GM18909 (cell line): ENCODE data around the gene RASA2.
A peak's percentile ranks its signal among the peaks of the same experiment; 100 is the strongest.

Experiments
- ATAC-seq: cut with Tn5 transposase; IDR thresholded peaks from one replicate; pipeline ENCODE4 v1.9.1; 2021; ENCODE audit warnings: mild to moderate bottlenecking; ENCODE audit not compliant: unreplicated experiment, poor library complexity

RASA2 gene

GRCh38 chr3:141486746-141487520, at the start of gene RASA2:
TSS of gene RASA2 (plus strand) at chr3:141487027. CDS start at chr3:141487084, 57 bp downstream.
- ATAC-seq: peak; percentile 68

GRCh38 chr3:141439589-141439988, 47.2 kb upstream of the RASA2 start:
- ATAC-seq: no peak

GRCh38 chr3:141440942-141441341, 45.9 kb upstream of the RASA2 start:
- ATAC-seq: peak; percentile 6

GRCh38 chr3:141441381-141442364, 45.2 kb upstream of the RASA2 start:
- ATAC-seq: peak; percentile 97

GRCh38 chr3:141442446-141442845, 44.4 kb upstream of the RASA2 start:
- no peak for ATAC-seq

- ATAC-seq: no peak
Measured at GRCh38 chr3:141442914-141443313, 43.9 kb upstream of the RASA2 start.

- ATAC-seq: no peak
Measured at GRCh38 chr3:141444586-141445285, 42.1 kb upstream of the RASA2 start.

- ATAC-seq: no peak
Measured at GRCh38 chr3:141445990-141446389, 40.8 kb upstream of the RASA2 start.

GRCh38 chr3:141446737-141447136, 40.1 kb upstream of the RASA2 start:
- ATAC-seq: no peak

GRCh38 chr3:141447383-141447782, 39.4 kb upstream of the RASA2 start:
- ATAC-seq: no peak

- no peak for ATAC-seq
Measured at GRCh38 chr3:141448606-141449220, 38.1 kb upstream of the RASA2 start.

GRCh38 chr3:141449424-141449823, 37.4 kb upstream of the RASA2 start:
- ATAC-seq: no peak

GRCh38 chr3:141450727-141451375, 36.0 kb upstream of the RASA2 start:
- no peak for ATAC-seq

- ATAC-seq: peak; percentile 76
Measured at GRCh38 chr3:141452045-141452444, 34.8 kb upstream of the RASA2 start.

GRCh38 chr3:141452773-141453172, 34.1 kb upstream of the RASA2 start:
- ATAC-seq: no peak

GRCh38 chr3:141454054-141454453, 32.8 kb upstream of the RASA2 start:
- ATAC-seq: no peak

GRCh38 chr3:141454906-141455602, 31.8 kb upstream of the RASA2 start:
- peak; percentile 59 for ATAC-seq

GRCh38 chr3:141455603-141456300, 31.1 kb upstream of the RASA2 start:
- ATAC-seq: no peak

GRCh38 chr3:141456301-141456625, 30.6 kb upstream of the RASA2 start:
- ATAC-seq: no peak
